ENCODE data around the gene MAEA.

The MAEA gene

DNA sequence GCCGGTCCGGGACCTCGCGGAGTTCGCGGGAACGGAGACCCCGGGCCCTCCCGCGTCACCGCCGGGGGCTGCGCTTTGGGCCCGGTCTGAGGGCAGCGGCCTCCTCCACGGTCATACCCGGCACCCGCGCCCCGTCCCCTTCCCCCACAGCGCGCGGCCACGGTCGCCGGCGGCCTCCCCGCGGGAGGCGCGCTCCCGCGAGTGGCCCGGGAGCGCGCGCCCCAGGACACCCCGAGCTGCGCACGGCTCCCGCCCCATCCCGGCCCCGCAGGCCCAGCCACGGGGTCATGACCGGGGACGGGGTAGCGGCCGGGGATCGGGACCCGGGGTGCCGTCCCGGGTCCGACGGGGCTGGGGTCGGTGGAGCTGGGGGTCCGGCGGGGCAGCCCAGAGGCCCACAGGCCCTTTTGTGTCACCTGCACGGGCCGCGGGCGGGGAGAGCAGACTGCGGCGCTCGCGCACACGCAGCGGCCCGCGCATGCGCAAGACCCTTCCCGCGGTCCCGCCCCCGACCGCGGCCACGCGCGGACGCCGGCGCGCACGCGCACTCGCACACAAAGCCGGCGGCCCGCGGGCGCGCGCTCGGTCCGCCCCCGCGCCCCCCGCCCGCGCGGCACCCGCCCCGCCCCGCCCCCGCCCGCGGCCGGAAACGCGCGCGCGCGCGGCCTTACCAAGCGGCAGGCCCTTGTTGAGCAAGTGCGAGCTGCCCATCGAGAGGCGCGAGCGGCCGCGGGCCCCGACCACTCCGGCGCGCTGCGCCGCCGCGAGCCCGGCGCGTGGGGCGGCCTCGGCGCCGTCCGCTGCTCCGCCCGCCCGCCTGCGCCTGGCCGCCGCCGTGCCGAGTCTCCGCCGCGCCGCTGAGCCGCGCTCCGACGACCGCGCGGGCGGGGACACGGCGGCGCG is 41.2 kb upstream of the MAEA start, which contains the start of gene CTBP1:
TSS of gene CTBP1 (minus strand) at position 886 of the 903 bp plus-strand sequence. CDS start 7,799 bp downstream, outside the sequence.
- peak within 1 kb of the TSS; percentile 88 for H2BK5ac ChIP-seq (ENCODE audit: low read depth, low read length, poor library complexity, severe bottlenecking)
- peak within 1 kb of the TSS; percentile 85 for H3K4me2 ChIP-seq (ENCODE audit: low read length, poor library complexity, severe bottlenecking)
- no peaks in the 10 kb centered on the region for H3K9me3 ChIP-seq (ENCODE audit: control insufficient read depth, low read length)
- H3K4ac ChIP-seq (ENCODE audit: low read depth in 1 of 2, low read length in 2 of 2): peak within 1 kb of the TSS; percentile 96 to 98
- no peaks in the 10 kb centered on the region for H3K27me3 ChIP-seq (ENCODE audit: control insufficient read depth in 1 of 2, insufficient read depth in 1 of 2, low read length in 2 of 2)
- no peak within 1 kb of the TSS for H2AK5ac ChIP-seq (ENCODE audit: low read length, severe bottlenecking)
- peak within 1 kb of the TSS; percentile 99 for H2BK120ac ChIP-seq (ENCODE audit: low read depth, low read length)
- H3K14ac ChIP-seq (ENCODE audit: low read length in 2 of 2): peak within 1 kb of the TSS; percentile 76 to 97
- H2AFZ ChIP-seq (ENCODE audit: low read depth, low read length): peak within 1 kb of the TSS; percentile 79
- peak within 1 kb of the TSS; percentile 94 to 97 for H3K18ac ChIP-seq (ENCODE audit: low read depth in 1 of 2, low read length in 2 of 2)
- under 1% methylated on average over 46 of the region's 163 CpGs for WGBS
- H4K8ac ChIP-seq (ENCODE audit: low read length): peak within 1 kb of the TSS; percentile 96
- peak within 1 kb of the TSS; percentile 96 for H4K91ac ChIP-seq (ENCODE audit: low read length)
- peak within 1 kb of the TSS; percentile 65 for H3K27ac ChIP-seq (ENCODE audit: low read length, poor library complexity, severe bottlenecking)
- H3K23ac ChIP-seq (ENCODE audit: low read length in 2 of 2): peak within 1 kb of the TSS; percentile 66 to 93
- peak within 1 kb of the TSS; percentile 91 for H3K9ac ChIP-seq (ENCODE audit: low read length)
- H3K4me3 ChIP-seq (ENCODE audit: insufficient read depth in 1 of 2, low read depth in 1 of 2, low read length in 2 of 2): peak within 1 kb of the TSS; percentile 77 to 83
- peak within 1 kb of the TSS; percentile 42 to 60 for H2BK12ac ChIP-seq (ENCODE audit: low read length in 2 of 2)
- peak; percentile 74 for DNase-seq
- H3K36me3 ChIP-seq (ENCODE audit: control insufficient read depth in 1 of 2, insufficient read depth in 2 of 2, low read depth in 1 of 2, low read length in 2 of 2): peaks cover 22 to 41% of the 10 kb centered on the region in 2 experiments
- peaks cover 18% of the 10 kb centered on the region for H3K79me1 ChIP-seq (replicated peaks; ENCODE audit: low read length, poor library complexity, severe bottlenecking)
- peak within 1 kb of the TSS; percentile 95 for H2BK15ac ChIP-seq (ENCODE audit: low read depth, poor library complexity, severe bottlenecking)
- H3K4me1 ChIP-seq (ENCODE audit: control insufficient read depth, insufficient read depth, low read depth, low read length): peaks cover 45% of the 10 kb centered on the region

DNA sequence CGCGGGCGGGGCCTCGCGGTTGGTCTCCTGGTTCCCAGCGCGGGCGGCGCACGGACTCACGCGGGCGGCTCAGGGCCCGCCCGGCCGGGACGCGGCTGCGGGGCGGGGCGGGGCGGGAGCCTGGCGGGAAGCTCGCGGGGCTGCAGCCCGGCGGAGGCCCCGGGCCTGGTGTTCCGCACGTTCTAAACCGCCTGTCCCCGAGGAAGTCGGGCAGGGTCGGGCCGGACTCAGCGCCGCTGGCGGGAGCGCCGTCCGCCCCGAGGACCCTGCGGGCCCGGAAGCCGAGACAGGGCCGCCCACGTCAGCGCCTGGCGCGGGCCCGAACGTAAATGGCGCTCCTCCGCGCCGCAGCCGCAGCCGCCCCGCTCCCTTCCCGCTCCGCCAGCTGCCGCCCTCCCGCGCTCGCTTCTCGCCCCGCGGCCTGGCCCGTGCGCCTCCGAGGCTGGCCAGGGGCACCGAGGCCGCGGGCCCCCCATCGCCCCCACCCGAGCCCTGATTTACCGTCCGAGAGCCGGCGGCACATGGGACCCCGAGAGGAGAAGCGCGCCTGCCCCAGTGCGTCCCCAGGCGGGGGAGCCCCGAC is 40.5 kb upstream of the MAEA start:
- Histone ChIP-seq H2AK5ac (ENCODE audit: low read length, severe bottlenecking) (no peak overlapping the region), H3K27me3 (ENCODE audit: control insufficient read depth in 1 of 2, insufficient read depth in 1 of 2, low read length in 2 of 2) (no peaks in the 10 kb centered on the region), H2BK15ac (ENCODE audit: low read depth, poor library complexity, severe bottlenecking) (peak overlapping the region; percentile 95), H3K79me1 (replicated peaks; ENCODE audit: low read length, poor library complexity, severe bottlenecking) (peaks cover 18% of the 10 kb centered on the region), H3K4ac (ENCODE audit: low read depth in 1 of 2, low read length in 2 of 2) (peak overlapping the region; percentile 90 to 98), H2BK5ac (ENCODE audit: low read depth, low read length, poor library complexity, severe bottlenecking) (peak overlapping the region; percentile 88), H3K27ac (ENCODE audit: low read length, poor library complexity, severe bottlenecking) (peak overlapping the region; percentile 65), H3K14ac (ENCODE audit: low read length in 2 of 2) (peak overlapping the region in 1 of 2 experiments; percentile 53), H4K8ac (ENCODE audit: low read length) (peak overlapping the region; percentile 96), H2BK120ac (ENCODE audit: low read depth, low read length) (peak overlapping the region; percentile 97), H3K4me2 (ENCODE audit: low read length, poor library complexity, severe bottlenecking) (peak overlapping the region; percentile 72), H3K4me1 (ENCODE audit: control insufficient read depth, insufficient read depth, low read depth, low read length) (peaks cover 39% of the 10 kb centered on the region), H2AFZ (ENCODE audit: low read depth, low read length) (peak overlapping the region; percentile 79), H3K23ac (ENCODE audit: low read length in 2 of 2) (peak overlapping the region; percentile 27 to 84), H2BK12ac (ENCODE audit: low read length in 2 of 2) (peak overlapping the region in 1 of 2 experiments; percentile 60), H4K91ac (ENCODE audit: low read length) (peak overlapping the region; percentile 96), H3K36me3 (ENCODE audit: control insufficient read depth in 1 of 2, insufficient read depth in 2 of 2, low read depth in 1 of 2, low read length in 2 of 2) (peaks cover 27 to 38% of the 10 kb centered on the region in 2 experiments), H3K4me3 (ENCODE audit: insufficient read depth in 1 of 2, low read depth in 1 of 2, low read length in 2 of 2) (peak overlapping the region; percentile 75 to 82), H3K9me3 (ENCODE audit: control insufficient read depth, low read length) (no peaks in the 10 kb centered on the region), H3K18ac (ENCODE audit: low read depth in 1 of 2, low read length in 2 of 2) (peak overlapping the region; percentile 90 to 97), H3K9ac (ENCODE audit: low read length) (peak overlapping the region; percentile 90)
- peak; percentile 86 for DNase-seq
- under 1% methylated on average over 43 of the region's 86 CpGs for WGBS

DNA sequence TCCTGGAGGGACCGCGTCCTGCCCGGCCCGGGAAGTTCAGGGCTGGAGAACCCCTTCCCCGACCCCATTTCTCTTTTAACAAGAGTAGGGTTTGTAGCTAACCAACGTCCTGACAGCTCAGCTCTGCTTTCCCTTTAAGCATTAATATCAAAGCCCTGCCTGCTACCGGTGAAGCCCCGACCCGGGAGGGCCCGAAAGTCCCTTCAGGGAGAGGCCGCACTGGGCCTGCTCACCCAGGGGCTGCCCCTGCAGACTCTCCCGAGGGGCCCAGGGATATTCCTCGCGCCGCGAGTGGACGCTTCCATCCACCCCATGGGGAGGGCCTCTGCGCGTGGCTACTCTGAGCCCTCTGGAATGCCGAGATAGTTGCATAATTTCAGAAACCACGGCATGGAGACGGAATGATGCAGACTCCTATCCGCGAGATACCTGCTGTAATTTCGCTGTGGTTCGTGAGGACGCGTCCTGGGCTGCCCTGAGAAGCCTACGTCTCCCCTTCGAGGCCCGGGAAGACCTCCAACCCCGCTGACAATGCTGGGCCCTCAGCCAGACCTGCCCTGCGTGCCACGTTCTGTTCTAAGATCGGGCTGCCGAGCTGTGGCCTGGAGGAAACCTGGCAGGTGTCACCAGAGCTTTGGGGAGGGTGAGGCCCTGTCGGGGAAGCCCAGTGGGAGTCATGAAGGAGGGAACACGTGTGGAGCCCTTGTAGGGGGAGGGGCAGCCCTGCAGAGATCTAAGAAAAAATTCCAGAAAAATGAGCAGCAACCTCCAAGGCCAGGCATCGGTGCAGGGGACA is 39.8 kb upstream of the MAEA start:
- peak overlapping the region in 1 of 2 experiments; percentile 60 for H2BK12ac ChIP-seq (ENCODE audit: low read length in 2 of 2)
- no peak overlapping the region for H2AK5ac ChIP-seq (ENCODE audit: low read length, severe bottlenecking)
- H3K9ac ChIP-seq (ENCODE audit: low read length): peak overlapping the region; percentile 90
- peak overlapping the region; percentile 95 for H2BK15ac ChIP-seq (ENCODE audit: low read depth, poor library complexity, severe bottlenecking)
- H2BK5ac ChIP-seq (ENCODE audit: low read depth, low read length, poor library complexity, severe bottlenecking): peak overlapping the region; percentile 88
- H3K27ac ChIP-seq (ENCODE audit: low read length, poor library complexity, severe bottlenecking): peak overlapping the region; percentile 65
- H3K4me3 ChIP-seq (ENCODE audit: insufficient read depth in 1 of 2, low read depth in 1 of 2, low read length in 2 of 2): peak overlapping the region; percentile 75 to 82
- peaks cover 33% of the 10 kb centered on the region for H3K4me1 ChIP-seq (ENCODE audit: control insufficient read depth, insufficient read depth, low read depth, low read length)
- H3K79me1 ChIP-seq (replicated peaks; ENCODE audit: low read length, poor library complexity, severe bottlenecking): peaks cover 18% of the 10 kb centered on the region
- peak overlapping the region; percentile 90 to 97 for H3K18ac ChIP-seq (ENCODE audit: low read depth in 1 of 2, low read length in 2 of 2)
- peak overlapping the region; percentile 96 for H4K8ac ChIP-seq (ENCODE audit: low read length)
- H3K14ac ChIP-seq (ENCODE audit: low read length in 2 of 2): peak overlapping the region in 1 of 2 experiments; percentile 53
- H2BK120ac ChIP-seq (ENCODE audit: low read depth, low read length): peak overlapping the region; percentile 97
- DNase-seq: peak; percentile 62
- H2AFZ ChIP-seq (ENCODE audit: low read depth, low read length): peak overlapping the region; percentile 79
- no peaks in the 10 kb centered on the region for H3K27me3 ChIP-seq (ENCODE audit: control insufficient read depth in 1 of 2, insufficient read depth in 1 of 2, low read length in 2 of 2)
- peak overlapping the region; percentile 72 for H3K4me2 ChIP-seq (ENCODE audit: low read length, poor library complexity, severe bottlenecking)
- peak overlapping the region; percentile 27 to 84 for H3K23ac ChIP-seq (ENCODE audit: low read length in 2 of 2)
- peaks cover 3% of the 10 kb centered on the region for H3K9me3 ChIP-seq (ENCODE audit: control insufficient read depth, low read length)
- H3K4ac ChIP-seq (ENCODE audit: low read depth in 1 of 2, low read length in 2 of 2): peak overlapping the region; percentile 90 to 98
- peaks cover 27 to 31% of the 10 kb centered on the region in 2 experiments for H3K36me3 ChIP-seq (ENCODE audit: control insufficient read depth in 1 of 2, insufficient read depth in 2 of 2, low read depth in 1 of 2, low read length in 2 of 2)
- H4K91ac ChIP-seq (ENCODE audit: low read length): peak overlapping the region; percentile 96
- 58% methylated on average over 39 of the region's 39 CpGs for WGBS

Data from mesenchymal stem cell (in vitro differentiated cells and primary cell).